ENCODE data around the gene MAST2.
A peak's percentile ranks its signal among the peaks of the same experiment; 100 is the strongest.

The MAST2 gene

GRCh38 chr1:45995298-45995697 lies 191.9 kb downstream of the MAST2 start:
- no peak for DNase-seq

GRCh38 chr1:45998020-45998617 lies 194.7 kb downstream of the MAST2 start:
- no peak for DNase-seq

- no peak for DNase-seq
Measured at GRCh38 chr1:45999507-45999906, 196.1 kb downstream of the MAST2 start.

GRCh38 chr1:46001081-46001785 lies 197.8 kb downstream of the MAST2 start:
- DNase-seq = no peak

- DNase-seq = no peak
Measured at GRCh38 chr1:46002551-46003150, 199.2 kb downstream of the MAST2 start.

GRCh38 chr1:46003315-46003714 lies 199.9 kb downstream of the MAST2 start:
- DNase-seq = no peak

- no peak for DNase-seq
Measured at GRCh38 chr1:46004492-46004891, 201.1 kb downstream of the MAST2 start.

GRCh38 chr1:46005594-46005993 lies 202.2 kb downstream of the MAST2 start:
- DNase-seq = no peak

- DNase-seq = no peak
Measured at GRCh38 chr1:46008585-46008984, 205.2 kb downstream of the MAST2 start.

GRCh38 chr1:46010611-46011010 lies 207.2 kb downstream of the MAST2 start:
- DNase-seq = no peak

GRCh38 chr1:46011121-46011695 lies 207.8 kb downstream of the MAST2 start:
- no peak for DNase-seq

GRCh38 chr1:46012236-46012635 lies 208.8 kb downstream of the MAST2 start:
- no peak for DNase-seq

- no peak for DNase-seq
Measured at GRCh38 chr1:46013581-46013980, 210.2 kb downstream of the MAST2 start.

- DNase-seq = no peak
Measured at GRCh38 chr1:46017876-46018503, 214.6 kb downstream of the MAST2 start.

- DNase-seq = no peak
Measured at GRCh38 chr1:46019348-46019747, 215.9 kb downstream of the MAST2 start.

GRCh38 chr1:46020010-46020409 lies 216.6 kb downstream of the MAST2 start:
- no peak for DNase-seq

- DNase-seq = peak; percentile 39
Measured at GRCh38 chr1:46021046-46021996, 217.9 kb downstream of the MAST2 start.

- no peak for DNase-seq
Measured at GRCh38 chr1:46026531-46026930, 223.1 kb downstream of the MAST2 start.

GRCh38 chr1:46027788-46028573 lies 224.6 kb downstream of the MAST2 start:
- no peak for DNase-seq

GRCh38 chr1:46030074-46030870 lies 226.9 kb downstream of the MAST2 start:
- DNase-seq = no peak
